Right atrium auricular region (tissue), 2 donors: ENCODE results near the gene NRCAM. TPM values are rescaled to one million over a fixed set of nuclear protein-coding genes. Genes with fewer than 3 reads are reported as not detected.

Experiments
- DNase-seq: peaks from one replicate; pipeline ENCODE4 v3.0.0-alpha.2; 2019; ENCODE audit warnings: low spot score
- H3K27ac ChIP-seq, 2 donors: fragments of 200-600 bp; sonication (generic); 1 replicate in 1 of 2; 2 replicates in 1 of 2; pipeline ENCODE4 v1.5.1; 2016 to 2019
- H3K27me3 ChIP-seq, 2 donors: fragments of 200-600 bp; sonication (generic); one replicate each; pipeline versions ENCODE4 v1.5.1 to v1.6.0; 2017 to 2019
- H3K36me3 ChIP-seq: fragments of 200-600 bp; sonication (generic); one replicate; pipeline ENCODE4 v1.5.1; 2016
- H3K4me1 ChIP-seq, 2 donors: fragments of 200-600 bp; sonication (generic); one replicate each; pipeline versions ENCODE4 v1.5.1 to v1.6.0; 2017 to 2019
- H3K4me3 ChIP-seq, 2 donors: fragments of 200-600 bp; sonication (generic); 1 replicate in 1 of 2; 2 replicates in 1 of 2; pipeline ENCODE4 v1.5.1; 2017 to 2019; ENCODE audit warnings: mild to moderate bottlenecking in 1 of 2, moderate library complexity in 1 of 2
- H3K9me3 ChIP-seq, 2 donors: fragments of 200-600 bp; sonication (generic); one replicate each; pipeline ENCODE4 v1.5.1; 2019
- total RNA-seq, 2 donors: library from RNA; depleted of rRNA; stranded (reverse); fragments of >200 nt; gene quantifications; one replicate each; pipeline ENCODE4 v1.1.0, GENCODE V29; 2016
- TF ChIP-seq, protein P1 (sequence below), 2 donors: fragments of 200-600 bp; sonication (generic); IDR thresholded peaks; one replicate each; pipeline ENCODE4 v1.5.1; 2019; ENCODE audit warnings: antibody characterized with exemption in 2 of 2

The NRCAM gene
- total RNA-seq, 2 donors from 2014 or later: 0.63 to 0.93 TPM

DNA sequence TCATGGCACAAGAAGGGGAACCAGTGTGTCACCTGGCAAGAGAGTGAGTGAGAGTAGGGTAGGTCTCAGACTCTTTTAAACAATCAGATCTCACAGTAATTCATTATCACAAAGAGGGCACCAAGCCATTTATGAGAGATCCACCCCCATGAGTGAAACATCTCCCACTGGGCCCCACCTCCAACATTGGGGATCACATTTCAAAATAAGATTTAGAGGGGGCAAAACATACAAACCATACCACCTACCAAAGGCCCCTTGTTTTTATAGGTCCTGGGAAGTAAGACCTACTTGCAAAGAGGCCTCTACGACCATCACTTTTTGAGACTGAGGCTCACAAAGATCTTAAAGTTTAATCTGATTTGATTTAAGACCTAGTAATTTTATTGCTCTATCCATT is 134.9 kb downstream of the NRCAM start:
- Histone ChIP-seq H3K27ac (no peak overlapping the region), H3K36me3 (no peaks in the 10 kb centered on the region), H3K4me1 (no peaks in the 10 kb centered on the region), H3K4me3 (no peak overlapping the region), H3K27me3 (no peaks in the 10 kb centered on the region), H3K9me3 (no peaks in the 10 kb centered on the region)
- TF ChIP-seq, protein P1, sequence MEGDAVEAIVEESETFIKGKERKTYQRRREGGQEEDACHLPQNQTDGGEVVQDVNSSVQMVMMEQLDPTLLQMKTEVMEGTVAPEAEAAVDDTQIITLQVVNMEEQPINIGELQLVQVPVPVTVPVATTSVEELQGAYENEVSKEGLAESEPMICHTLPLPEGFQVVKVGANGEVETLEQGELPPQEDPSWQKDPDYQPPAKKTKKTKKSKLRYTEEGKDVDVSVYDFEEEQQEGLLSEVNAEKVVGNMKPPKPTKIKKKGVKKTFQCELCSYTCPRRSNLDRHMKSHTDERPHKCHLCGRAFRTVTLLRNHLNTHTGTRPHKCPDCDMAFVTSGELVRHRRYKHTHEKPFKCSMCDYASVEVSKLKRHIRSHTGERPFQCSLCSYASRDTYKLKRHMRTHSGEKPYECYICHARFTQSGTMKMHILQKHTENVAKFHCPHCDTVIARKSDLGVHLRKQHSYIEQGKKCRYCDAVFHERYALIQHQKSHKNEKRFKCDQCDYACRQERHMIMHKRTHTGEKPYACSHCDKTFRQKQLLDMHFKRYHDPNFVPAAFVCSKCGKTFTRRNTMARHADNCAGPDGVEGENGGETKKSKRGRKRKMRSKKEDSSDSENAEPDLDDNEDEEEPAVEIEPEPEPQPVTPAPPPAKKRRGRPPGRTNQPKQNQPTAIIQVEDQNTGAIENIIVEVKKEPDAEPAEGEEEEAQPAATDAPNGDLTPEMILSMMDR (IDR thresholded peaks at IDR 0.05): no peak
- DNase-seq: no peak

DNA sequence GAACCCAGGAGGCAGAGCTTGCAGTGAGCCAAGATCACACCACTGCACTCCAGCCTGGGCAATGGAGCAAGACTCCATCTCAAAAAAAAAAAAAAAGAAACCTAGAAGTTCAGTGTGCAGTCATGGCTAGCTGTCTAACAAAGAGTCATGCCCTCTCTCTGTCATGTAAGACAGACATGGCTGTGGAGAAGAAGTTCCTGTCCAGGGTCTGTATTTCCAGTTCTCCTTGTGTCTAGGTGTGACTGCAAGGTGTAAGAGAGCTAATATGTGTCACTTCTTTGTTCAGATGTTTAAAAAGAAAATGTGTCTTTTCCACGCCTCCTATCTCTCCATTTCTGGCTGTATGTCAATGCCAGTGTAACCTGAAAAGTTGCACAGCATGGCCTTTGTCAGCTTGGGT is 139.5 kb downstream of the NRCAM start:
- Histone ChIP-seq H3K27me3 (no peaks in the 10 kb centered on the region), H3K36me3 (no peaks in the 10 kb centered on the region), H3K4me3 (no peak overlapping the region), H3K4me1 (no peaks in the 10 kb centered on the region), H3K9me3 (no peaks in the 10 kb centered on the region), H3K27ac (no peak overlapping the region)
- DNase-seq: no peak
- TF ChIP-seq, protein P1 (IDR thresholded peaks at IDR 0.05): no peak

DNA sequence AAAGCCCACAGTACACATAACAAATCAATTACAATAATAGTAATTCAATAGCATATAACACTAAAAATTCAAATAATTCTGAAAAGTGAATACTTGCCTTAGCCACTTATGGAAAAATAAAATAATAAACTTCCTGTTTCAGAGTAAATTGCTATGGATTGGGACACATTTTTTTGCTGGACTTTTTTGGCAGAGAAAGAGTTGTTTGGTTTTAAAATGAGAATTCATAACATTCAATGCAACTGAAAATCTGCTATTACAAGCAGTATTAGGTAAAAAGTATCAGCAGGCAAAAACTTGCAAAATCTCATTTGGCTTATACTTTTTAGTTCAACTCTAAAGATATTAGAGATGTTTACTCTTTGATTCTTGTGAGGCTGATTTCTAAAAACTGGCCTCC is 141.7 kb downstream of the NRCAM start:
- TF ChIP-seq, protein P1 (IDR thresholded peaks at IDR 0.05): no peak
- no peaks in the 10 kb centered on the region for H3K36me3 ChIP-seq
- H3K27ac ChIP-seq: no peak overlapping the region
- no peaks in the 10 kb centered on the region for H3K9me3 ChIP-seq
- no peak overlapping the region for H3K4me3 ChIP-seq
- H3K27me3 ChIP-seq: no peaks in the 10 kb centered on the region
- no peaks in the 10 kb centered on the region for H3K4me1 ChIP-seq
- no peak for DNase-seq

DNA sequence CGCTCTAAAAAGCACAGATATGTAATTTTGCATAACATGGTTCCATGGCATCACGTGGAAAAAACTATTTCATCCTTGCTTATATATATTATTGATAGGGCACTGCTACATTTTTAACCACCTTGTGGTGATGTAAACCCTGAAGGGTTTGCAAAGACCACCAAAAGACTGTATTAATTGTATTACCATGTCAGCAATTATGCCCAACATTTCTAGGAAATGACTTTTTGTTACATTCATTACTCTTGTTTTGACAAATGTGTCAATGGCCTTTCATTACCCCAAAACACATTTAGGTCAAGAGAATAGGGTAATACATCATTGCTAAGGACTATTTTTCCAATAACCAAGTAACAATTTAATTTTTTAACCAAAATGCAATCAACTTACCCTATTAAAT is 142.2 kb downstream of the NRCAM start:
- H3K27me3 ChIP-seq: no peaks in the 10 kb centered on the region
- H3K36me3 ChIP-seq: no peaks in the 10 kb centered on the region
- no peak overlapping the region for H3K4me3 ChIP-seq
- H3K9me3 ChIP-seq: no peaks in the 10 kb centered on the region
- no peaks in the 10 kb centered on the region for H3K4me1 ChIP-seq
- H3K27ac ChIP-seq: no peak overlapping the region
- TF ChIP-seq, protein P1 (IDR thresholded peaks at IDR 0.05): no peak
- DNase-seq: no peak

DNA sequence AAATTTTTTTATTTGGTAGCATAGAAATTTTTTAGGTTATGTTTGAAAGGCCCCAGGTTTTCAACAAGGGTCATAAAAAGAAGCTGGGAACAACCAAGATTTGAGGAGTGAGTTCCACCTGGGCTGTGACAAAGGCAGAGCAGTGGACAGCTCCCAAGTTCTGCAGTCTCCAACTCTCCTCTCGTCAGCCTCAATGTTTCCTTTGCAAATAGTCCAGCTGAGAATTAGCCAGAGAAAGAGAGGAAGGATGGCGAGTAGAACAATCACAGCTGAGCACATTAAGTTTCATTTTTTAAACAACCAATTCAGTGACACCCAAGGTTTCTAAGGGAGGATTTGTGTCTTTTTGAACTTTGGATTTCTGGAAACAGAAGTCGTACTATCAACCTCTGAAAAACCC is 143.2 kb downstream of the NRCAM start:
- Histone ChIP-seq H3K27me3 (no peaks in the 10 kb centered on the region), H3K4me3 (no peak overlapping the region), H3K27ac (no peak overlapping the region), H3K9me3 (no peaks in the 10 kb centered on the region), H3K4me1 (no peaks in the 10 kb centered on the region), H3K36me3 (no peaks in the 10 kb centered on the region)
- TF ChIP-seq, protein P1 (IDR thresholded peaks at IDR 0.05): no peak
- DNase-seq: no peak

DNA sequence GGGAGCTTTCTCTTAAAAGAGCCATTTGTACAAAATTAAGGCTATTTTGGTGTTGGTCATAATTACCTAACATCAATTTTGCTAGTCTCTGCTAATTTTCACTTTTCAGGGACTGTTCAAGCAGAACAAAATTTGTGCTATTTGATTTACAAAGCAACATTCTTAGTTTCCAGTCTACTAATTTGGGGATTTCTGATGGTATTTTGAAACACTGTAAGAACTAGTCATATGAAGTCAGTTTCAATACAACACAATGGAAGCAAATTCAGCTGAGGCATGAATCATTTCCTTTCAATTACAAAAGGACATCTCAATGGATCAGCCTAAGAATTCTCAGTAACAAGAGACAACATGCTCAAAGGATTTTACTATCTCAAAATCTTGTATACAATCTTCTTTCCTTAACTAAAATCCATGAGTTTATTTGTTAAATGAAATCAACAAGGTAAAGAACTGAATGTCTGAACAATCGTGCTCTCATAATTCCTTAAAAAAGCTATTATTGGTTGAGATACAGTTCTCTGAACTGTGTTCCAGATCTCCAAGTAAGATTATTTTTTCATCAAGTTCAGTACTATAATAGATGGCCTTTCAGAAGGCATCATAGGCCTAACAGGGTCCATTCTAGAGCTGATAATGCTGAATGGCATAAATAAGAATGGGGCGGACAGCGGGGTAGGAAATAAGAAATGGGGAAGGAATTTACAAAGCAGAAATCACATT is 144.6 kb downstream of the NRCAM start:
- no peaks in the 10 kb centered on the region for H3K36me3 ChIP-seq

More for the DNA sequence above, 144.6 kb downstream of the NRCAM start:
- no peaks in the 10 kb centered on the region for H3K4me1 ChIP-seq
- no peak overlapping the region for H3K27ac ChIP-seq
- no peak for DNase-seq
- H3K9me3 ChIP-seq: no peaks in the 10 kb centered on the region
- no peaks in the 10 kb centered on the region for H3K27me3 ChIP-seq
- TF ChIP-seq, protein P1 (IDR thresholded peaks at IDR 0.05): no peak
- no peak overlapping the region for H3K4me3 ChIP-seq
